H1 (cell line): ENCODE data around the gene FRRS1. TPM values are rescaled to one million over a fixed set of nuclear protein-coding genes. Genes with fewer than 3 reads are reported as not detected.

Experiments used
- SUZ12 ChIP-seq: fragments of 200-600 bp; sonication (generic); IDR thresholded peaks from 2 replicates; pipeline ENCODE4 v1.6.1; 2012; ENCODE audit warnings: mild to moderate bottlenecking, inconsistent platforms, low read length, moderate library complexity, mixed read lengths
- TEAD4 ChIP-seq: IDR thresholded peaks from 2 replicates; pipeline ENCODE4 v1.6.1; 2012; ENCODE audit warnings: low read depth, low read length, inconsistent platforms, mixed read lengths
- polyA plus RNA-seq, 7 experiments: library from polyadenylated mRNA; depleted of rRNA in 3 of 7; stranded (reverse) in 5 of 7; unstranded in 2 of 7; fragments of >200 nt in 5 of 7; fragments of 200-250 nt in 2 of 7; gene quantifications; 1 replicate in 5 of 7; 2 replicates in 1 of 7; 4 replicates in 1 of 7; pipeline versions ENCODE4 v1.2.1 to v1.2.3, GENCODE V29; 2011 to 2013; ENCODE audit warnings: missing spikeins in 2 of 7, mixed read lengths in 2 of 7
- total RNA-seq: library from RNA; stranded (reverse); fragmentation: NEBNext Ultra II Directional; extraction: Animal tissue kit (Norgen Biotek cat#: 25700); gene quantifications from 2 replicates; pipeline ENCODE4 v1.2.1, GENCODE V29; 2021

The FRRS1 gene
- total and polyA plus RNA-seq, 2 of the 8 experiments (the other 6 are each of a cell fraction or from before 2014, with no cell fraction given), result 3.5 to 6.5 TPM

- TF ChIP-seq SUZ12 (no peak), TEAD4 (no peak)
These were observed 102.9 kb downstream of the FRRS1 start (continued) for GRCh38 chr1:99663501-99663900.
